ENCODE results near the gene DPH2.

Gene DPH2

GRCh38 chr1:43952731-43953346, 17.0 kb upstream of the DPH2 start:
- Mint-ChIP-seq H3K27me3 (no peaks in the 10 kb centered on the region), H3K4me1 (ENCODE audit: low read depth) (peaks cover 30% of the 10 kb centered on the region), H3K36me3 (peaks cover 8% of the 10 kb centered on the region), H3K9me3 (ENCODE audit: low read depth) (no peaks in the 10 kb centered on the region), H3K4me3 (no peak overlapping the region), H3K27ac (no peak overlapping the region)

- Mint-ChIP-seq H3K36me3 (peaks cover 10% of the 10 kb centered on the region), H3K4me1 (ENCODE audit: low read depth) (peaks cover 27% of the 10 kb centered on the region), H3K4me3 (no peak overlapping the region), H3K27ac (no peak overlapping the region), H3K9me3 (ENCODE audit: low read depth) (no peaks in the 10 kb centered on the region), H3K27me3 (no peaks in the 10 kb centered on the region)
Measured at GRCh38 chr1:43953361-43953760, 16.4 kb upstream of the DPH2 start.

DNA sequence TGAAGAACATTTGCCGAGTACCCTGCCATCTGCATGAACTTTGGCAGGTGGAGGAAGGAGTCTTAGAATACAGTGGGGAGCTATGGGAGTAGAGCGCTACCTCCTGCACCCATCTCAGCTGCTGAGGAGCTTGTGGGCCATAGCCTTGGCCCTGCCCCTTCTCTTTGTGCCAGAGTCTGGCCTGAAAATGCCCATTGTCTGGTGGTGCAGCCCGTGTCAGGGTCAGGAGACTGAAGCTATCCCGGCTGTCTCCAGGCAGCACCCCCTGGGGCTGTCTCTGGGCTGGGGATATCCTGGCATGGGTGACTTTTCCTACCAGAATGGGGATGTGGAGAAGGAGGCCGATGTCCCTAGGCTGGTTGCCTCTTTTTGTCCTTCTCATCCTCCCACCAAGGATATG, 15.8 kb upstream of the DPH2 start:
- Mint-ChIP-seq H3K9me3 (ENCODE audit: low read depth) (no peaks in the 10 kb centered on the region), H3K36me3 (peaks cover 11% of the 10 kb centered on the region), H3K27ac (no peak overlapping the region), H3K4me3 (no peak overlapping the region), H3K4me1 (ENCODE audit: low read depth) (peaks cover 20% of the 10 kb centered on the region), H3K27me3 (no peaks in the 10 kb centered on the region)

DNA sequence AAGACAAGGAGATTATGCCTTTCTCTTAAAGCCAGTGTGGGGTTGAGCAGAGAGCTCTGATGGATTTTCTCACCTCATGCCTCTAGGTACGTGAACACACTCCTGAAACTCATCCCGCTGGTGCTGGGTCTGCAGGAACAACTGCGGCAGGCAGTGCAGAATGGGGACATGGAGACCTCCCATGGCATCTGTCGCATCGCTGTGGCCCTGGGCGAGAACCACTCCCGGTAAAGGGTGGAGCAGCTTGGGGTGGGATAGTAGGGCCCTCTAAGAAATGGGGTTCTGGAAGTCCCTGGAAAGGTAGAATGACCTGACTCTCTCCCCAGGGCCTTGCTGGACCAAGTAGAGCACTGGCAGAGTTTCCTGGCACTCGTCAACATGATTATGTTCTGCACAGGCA, 13.6 kb upstream of the DPH2 start:
- Mint-ChIP-seq H3K9me3 (ENCODE audit: low read depth) (no peaks in the 10 kb centered on the region), H3K27me3 (no peaks in the 10 kb centered on the region), H3K36me3 (peaks cover 8% of the 10 kb centered on the region), H3K4me1 (ENCODE audit: low read depth) (peaks cover 7% of the 10 kb centered on the region), H3K27ac (no peak overlapping the region), H3K4me3 (no peak overlapping the region)

GRCh38 chr1:43957407-43958040, 12.3 kb upstream of the DPH2 start:
- no peak overlapping the region for H3K27ac Mint-ChIP-seq
- H3K9me3 Mint-ChIP-seq (ENCODE audit: low read depth) = no peaks in the 10 kb centered on the region
- peaks cover 11% of the 10 kb centered on the region for H3K36me3 Mint-ChIP-seq
- no peaks in the 10 kb centered on the region for H3K4me1 Mint-ChIP-seq (ENCODE audit: low read depth)
- no peak overlapping the region for H3K4me3 Mint-ChIP-seq
- no peaks in the 10 kb centered on the region for H3K27me3 Mint-ChIP-seq

DNA sequence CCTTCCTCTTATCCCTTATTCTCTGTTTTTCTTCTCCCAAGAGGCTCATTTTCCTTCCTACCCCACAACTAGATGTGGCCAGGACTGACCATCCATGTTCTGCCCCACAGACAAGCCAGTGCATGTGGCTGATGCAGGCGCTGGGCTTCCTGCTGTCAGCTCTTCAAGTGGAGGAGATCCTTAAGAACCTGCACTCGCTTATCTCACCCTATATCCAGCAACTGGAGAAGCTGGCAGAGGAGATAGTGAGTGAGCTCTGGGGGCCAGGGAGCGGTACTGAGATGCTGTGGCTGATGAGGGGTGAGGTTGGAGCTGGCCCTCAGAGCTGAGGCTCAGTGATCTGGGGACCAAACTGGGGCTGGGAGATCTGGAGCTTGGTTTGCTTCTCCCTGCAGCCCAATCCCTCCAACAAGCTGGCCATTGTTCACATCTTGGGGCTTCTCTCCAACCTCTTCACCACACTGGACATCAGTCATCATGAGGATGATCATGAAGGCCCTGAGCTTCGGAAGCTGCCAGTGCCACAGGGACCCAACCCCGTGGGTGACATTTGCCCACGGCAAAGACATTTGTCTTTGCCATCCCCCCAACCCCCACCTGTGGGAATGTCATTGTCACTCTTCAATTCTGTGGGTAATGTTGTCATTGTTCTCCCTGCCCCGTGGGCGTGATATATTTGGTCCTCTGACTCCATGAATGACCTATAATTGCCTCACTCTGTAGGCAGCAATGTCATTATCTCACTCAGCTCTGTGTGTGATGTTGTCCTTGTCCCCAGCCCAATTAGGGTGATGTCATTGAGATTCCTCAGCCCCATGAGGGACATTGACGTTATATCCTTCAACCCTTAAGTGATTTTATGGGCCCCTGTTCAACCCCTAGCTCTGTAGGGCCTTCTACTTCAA, 11.2 kb upstream of the DPH2 start:
- H3K27me3 Mint-ChIP-seq = no peaks in the 10 kb centered on the region
- H3K4me1 Mint-ChIP-seq (ENCODE audit: low read depth) = no peaks in the 10 kb centered on the region
- H3K27ac Mint-ChIP-seq = no peak overlapping the region
- no peak overlapping the region for H3K4me3 Mint-ChIP-seq
- peaks cover 14% of the 10 kb centered on the region for H3K36me3 Mint-ChIP-seq
- no peaks in the 10 kb centered on the region for H3K9me3 Mint-ChIP-seq (ENCODE audit: low read depth)

DNA sequence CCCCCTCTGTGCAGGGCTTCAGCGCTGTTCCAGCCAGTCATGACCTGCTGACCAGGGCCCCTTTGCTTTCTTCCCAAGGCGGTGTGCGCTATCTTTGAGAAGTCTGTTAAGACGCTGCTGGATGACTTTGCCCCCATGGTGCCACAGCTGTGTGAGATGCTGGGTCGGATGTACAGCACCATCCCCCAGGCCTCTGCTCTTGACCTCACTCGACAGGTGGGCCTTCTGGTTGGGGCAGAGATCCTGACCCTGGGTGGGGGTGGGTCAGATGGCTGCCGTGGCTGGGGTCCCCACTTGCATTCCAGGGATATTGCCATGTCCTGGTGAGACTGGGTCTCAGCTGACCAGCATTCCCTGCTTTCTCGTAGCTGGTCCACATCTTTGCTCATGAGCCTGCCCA, 9.0 kb upstream of the DPH2 start:
- Mint-ChIP-seq H3K27ac (no peak overlapping the region), H3K4me1 (ENCODE audit: low read depth) (no peaks in the 10 kb centered on the region), H3K9me3 (ENCODE audit: low read depth) (no peaks in the 10 kb centered on the region), H3K27me3 (no peaks in the 10 kb centered on the region), H3K36me3 (peaks cover 14% of the 10 kb centered on the region), H3K4me3 (no peak overlapping the region)

DNA sequence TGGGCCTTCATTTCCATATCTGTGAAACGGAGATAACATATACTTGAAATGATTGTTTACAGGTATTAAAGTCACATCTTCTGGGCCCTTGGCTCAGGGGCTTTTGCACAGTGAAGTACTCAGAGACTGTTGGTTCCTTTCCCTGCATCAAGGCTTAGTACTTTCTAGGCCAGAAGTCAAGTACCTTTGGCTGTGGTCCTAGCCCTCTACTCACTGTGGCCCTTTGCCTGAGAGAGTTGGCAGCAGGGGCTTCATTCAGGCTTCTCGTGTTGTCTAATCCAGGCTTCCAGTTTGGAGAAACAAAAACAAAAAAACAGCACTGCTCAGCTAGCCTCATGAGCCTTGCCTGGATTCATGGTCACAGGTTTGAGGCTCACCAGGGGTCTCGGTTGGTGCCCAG, 8.1 kb upstream of the DPH2 start:
- Mint-ChIP-seq H3K4me1 (ENCODE audit: low read depth) (no peaks in the 10 kb centered on the region), H3K36me3 (peaks cover 16% of the 10 kb centered on the region), H3K27me3 (no peaks in the 10 kb centered on the region), H3K27ac (no peak overlapping the region), H3K9me3 (ENCODE audit: low read depth) (no peaks in the 10 kb centered on the region), H3K4me3 (no peak overlapping the region)

- no peak overlapping the region for H3K4me3 Mint-ChIP-seq
- H3K36me3 Mint-ChIP-seq = peaks cover 14% of the 10 kb centered on the region
- no peaks in the 10 kb centered on the region for H3K27me3 Mint-ChIP-seq
- no peak overlapping the region for H3K27ac Mint-ChIP-seq
- no peaks in the 10 kb centered on the region for H3K9me3 Mint-ChIP-seq (ENCODE audit: low read depth)
- H3K4me1 Mint-ChIP-seq (ENCODE audit: low read depth) = no peaks in the 10 kb centered on the region
Measured at GRCh38 chr1:43962324-43962723, 7.5 kb upstream of the DPH2 start.

- Mint-ChIP-seq H3K27me3 (no peaks in the 10 kb centered on the region), H3K9me3 (ENCODE audit: low read depth) (no peaks in the 10 kb centered on the region), H3K4me1 (ENCODE audit: low read depth) (no peaks in the 10 kb centered on the region), H3K4me3 (no peak overlapping the region), H3K36me3 (peaks cover 16% of the 10 kb centered on the region), H3K27ac (no peak overlapping the region)
Measured at GRCh38 chr1:43963006-43963405, 6.8 kb upstream of the DPH2 start.

GRCh38 chr1:43963890-43964289, 5.9 kb upstream of the DPH2 start:
- Mint-ChIP-seq H3K27ac (no peak overlapping the region), H3K4me1 (ENCODE audit: low read depth) (no peaks in the 10 kb centered on the region), H3K4me3 (no peak overlapping the region), H3K27me3 (no peaks in the 10 kb centered on the region), H3K36me3 (peaks cover 13% of the 10 kb centered on the region), H3K9me3 (ENCODE audit: low read depth) (no peaks in the 10 kb centered on the region)

DNA sequence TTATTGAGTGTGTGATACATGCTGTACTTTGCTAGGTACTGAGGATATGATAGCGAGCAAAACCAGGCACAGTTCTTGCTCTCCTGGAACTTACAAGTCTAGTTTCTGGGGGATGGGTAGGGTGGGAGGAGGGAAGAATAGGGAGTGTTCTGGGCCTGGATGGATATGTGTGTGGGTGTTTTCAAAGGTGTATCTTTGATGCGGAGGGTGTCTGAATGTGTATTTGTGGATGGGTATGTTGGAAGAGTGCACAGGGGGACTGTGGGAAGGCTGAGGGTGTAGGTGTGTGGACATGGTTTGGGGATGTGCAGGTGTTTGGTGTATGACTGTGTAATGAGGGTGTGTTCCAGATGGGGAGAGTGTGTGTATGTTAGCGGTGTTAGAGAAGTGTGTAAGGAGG, 4.5 kb upstream of the DPH2 start:
- H3K4me1 Mint-ChIP-seq (ENCODE audit: low read depth) = peaks cover 7% of the 10 kb centered on the region
- H3K36me3 Mint-ChIP-seq = peaks cover 15% of the 10 kb centered on the region
- no peak overlapping the region for H3K27ac Mint-ChIP-seq
- H3K27me3 Mint-ChIP-seq = no peaks in the 10 kb centered on the region
- H3K9me3 Mint-ChIP-seq (ENCODE audit: low read depth) = no peaks in the 10 kb centered on the region
- H3K4me3 Mint-ChIP-seq = no peak overlapping the region

GRCh38 chr1:43968348-43968948, 1.4 kb upstream of the DPH2 start:
- Mint-ChIP-seq H3K27ac (no peak overlapping the region), H3K4me1 (ENCODE audit: low read depth) (peaks cover 18% of the 10 kb centered on the region)

DNA sequence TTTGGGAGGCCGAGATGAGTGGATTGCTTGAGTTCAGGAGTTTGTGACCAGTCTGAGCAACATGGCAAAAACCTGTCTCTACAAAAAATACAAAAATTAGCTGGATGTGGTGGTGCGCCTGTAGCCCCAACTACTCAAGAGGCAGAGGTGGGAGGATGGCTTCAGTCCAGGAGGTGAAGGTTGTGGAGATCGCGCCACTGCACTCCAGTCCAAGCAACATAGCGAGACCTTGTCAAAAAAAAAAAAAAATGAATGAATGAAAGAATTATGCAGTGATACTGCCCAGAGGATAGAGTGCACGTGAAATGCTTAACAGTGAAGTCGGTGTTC, 429 bp upstream of the DPH2 start:
- Mint-ChIP-seq H3K9me3 (ENCODE audit: low read depth) (no peaks in the 10 kb centered on the region), H3K36me3 (peaks cover 22% of the 10 kb centered on the region), H3K27me3 (no peaks in the 10 kb centered on the region), H3K4me1 (ENCODE audit: low read depth) (peaks cover 27% of the 10 kb centered on the region), H3K27ac (no peak overlapping the region), H3K4me3 (peak overlapping the region; percentile 97)

More at GRCh38 chr1:43968348-43968948, 1.4 kb upstream of the DPH2 start:
- no peak overlapping the region for H3K4me3 Mint-ChIP-seq
- H3K9me3 Mint-ChIP-seq (ENCODE audit: low read depth) = no peaks in the 10 kb centered on the region
- H3K36me3 Mint-ChIP-seq = peaks cover 15% of the 10 kb centered on the region
- no peaks in the 10 kb centered on the region for H3K27me3 Mint-ChIP-seq

DNA sequence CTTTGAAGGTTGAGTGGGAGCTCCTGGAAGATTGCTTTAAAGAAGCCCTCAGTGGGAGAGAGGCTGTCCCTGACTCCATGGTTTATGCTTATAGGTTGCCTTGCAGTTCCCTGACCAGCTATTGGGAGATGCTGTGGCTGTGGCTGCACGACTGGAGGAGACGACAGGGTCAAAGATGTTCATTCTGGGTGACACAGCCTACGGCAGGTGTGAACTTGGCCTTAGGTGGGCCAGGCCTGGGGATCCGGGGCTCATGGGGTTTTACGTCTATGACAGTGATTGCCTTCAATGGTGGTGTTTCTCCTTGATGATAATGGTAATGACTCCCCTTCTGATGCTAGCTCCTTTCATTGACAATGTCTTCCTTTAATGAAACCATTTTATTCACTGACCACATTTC, 692 bp downstream of the DPH2 start:
- H3K4me1 Mint-ChIP-seq (ENCODE audit: low read depth) = peaks cover 27% of the 10 kb centered on the region
- H3K9me3 Mint-ChIP-seq (ENCODE audit: low read depth) = no peaks in the 10 kb centered on the region
- H3K27me3 Mint-ChIP-seq = no peaks in the 10 kb centered on the region
- peaks cover 22% of the 10 kb centered on the region for H3K36me3 Mint-ChIP-seq
- H3K27ac Mint-ChIP-seq = peak overlapping the region; percentile 91
- H3K4me3 Mint-ChIP-seq = peak overlapping the region; percentile 97
